Karpas-422 (cell line): ENCODE results near the gene SNX5. TPM values are rescaled to one million over a fixed set of nuclear protein-coding genes. Genes with fewer than 3 reads are reported as not detected.
"Not testable (repeated sequence)": the region's sequence is repeated elsewhere in the genome, so short reads cannot be mapped to it uniquely, and the experiment has no call there.

Experiments used
- DNase-seq: peaks from one replicate; pipeline ENCODE4 v3.0.0-alpha.2; 2015
- H2AFZ ChIP-seq: fragments of 200-600 bp; sonication (generic); 2 replicates; pipeline ENCODE4 v1.6.1; 2014; ENCODE audit warnings: antibody characterized with exemption, low read length, mixed read lengths
- H3K27ac ChIP-seq: fragments of 200-600 bp; sonication (generic); 2 replicates; pipeline ENCODE4 v1.5.1; 2014; ENCODE audit warnings: mild to moderate bottlenecking, low read length, moderate library complexity
- H3K27me3 ChIP-seq: fragments of 200-600 bp; sonication (generic); 2 replicates; pipeline ENCODE4 v1.6.1; 2014; ENCODE audit warnings: low read length, mixed read lengths
- H3K36me3 ChIP-seq: fragments of 200-600 bp; sonication (generic); 2 replicates; pipeline ENCODE4 v1.6.1; 2014; ENCODE audit warnings: low read length, mixed read lengths; ENCODE audit not compliant: insufficient read depth
- H3K4me1 ChIP-seq: fragments of 200-600 bp; sonication (generic); 2 replicates; pipeline ENCODE4 v1.6.1; 2014; ENCODE audit warnings: mild to moderate bottlenecking, low read length, mixed read lengths
- H3K4me2 ChIP-seq: fragments of 200-600 bp; sonication (generic); 2 replicates; pipeline ENCODE4 v1.6.1; 2014; ENCODE audit warnings: low read length, low read depth, mild to moderate bottlenecking; ENCODE audit not compliant: poor library complexity, severe bottlenecking
- H3K4me3 ChIP-seq: fragments of 200-600 bp; sonication (generic); 2 replicates; pipeline ENCODE4 v1.5.1; 2014; ENCODE audit warnings: mild to moderate bottlenecking, antibody characterized with exemption, low read length, mixed read lengths
- H3K79me2 ChIP-seq: fragments of 200-600 bp; sonication (generic); 2 replicates; pipeline ENCODE4 v1.6.1; 2014; ENCODE audit warnings: mild to moderate bottlenecking, low read length, mixed read lengths
- H3K9ac ChIP-seq: fragments of 200-600 bp; sonication (generic); 2 replicates; pipeline ENCODE4 v1.6.0; 2014; ENCODE audit warnings: low read length
- H3K9me2 ChIP-seq: fragments of 200-600 bp; sonication (generic), shearing (Covaris generic); replicated peaks from 2 replicates; pipeline ENCODE4 v1.6.0; 2014; ENCODE audit warnings: mild to moderate bottlenecking, low read length, moderate library complexity; ENCODE audit not compliant: insufficient read depth
- H3K9me3 ChIP-seq: fragments of 300-700, 200-600 bp; sonication (generic); 2 replicates; pipeline ENCODE4 v1.6.1; 2014; ENCODE audit warnings: low read length, mixed read lengths
- H4K20me1 ChIP-seq: fragments of 200-600 bp; sonication (generic); 2 replicates; pipeline ENCODE4 v1.6.1; 2014; ENCODE audit warnings: mild to moderate bottlenecking, antibody characterized with exemption, low read length, low read depth; ENCODE audit not compliant: insufficient read depth
- total RNA-seq: library from RNA; depleted of rRNA; stranded (reverse); fragments of >200 nt; shearing (Covaris generic); gene quantifications from 2 replicates; pipeline ENCODE4 v1.2.3, GENCODE V29; 2014; ENCODE audit warnings: low replicate concordance

SNX5 gene
- total RNA-seq, 1 experiment from 2014 or later, result 298 TPM

DNA sequence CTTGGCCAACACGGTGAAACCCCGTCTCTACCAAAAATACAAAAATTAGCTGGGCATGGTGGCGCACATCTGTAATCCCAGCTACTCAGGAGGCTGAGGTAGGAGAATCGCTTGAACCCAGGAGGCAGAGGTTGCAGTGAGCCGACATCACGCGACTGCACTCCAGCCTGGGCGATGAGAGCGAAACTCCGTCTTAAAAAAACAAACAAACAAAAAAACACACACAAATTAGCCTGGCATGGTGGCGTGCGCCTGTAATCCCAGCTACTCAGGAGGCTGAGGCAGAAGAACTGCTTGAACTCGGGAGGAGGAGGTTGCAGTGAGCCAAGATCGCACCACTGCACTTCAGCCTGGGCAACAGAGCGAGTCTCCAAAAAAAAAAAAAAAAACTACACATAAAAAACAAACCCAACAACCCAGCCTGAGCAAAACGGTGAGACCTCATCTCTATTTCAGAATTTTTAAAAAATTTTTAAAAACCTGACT is 8.2 kb downstream of the SNX5 start:
- not testable (repeated sequence) for DNase-seq, H3K4me3 ChIP-seq, H3K9me3 ChIP-seq, H2AFZ ChIP-seq, H3K27me3 ChIP-seq, H3K9me2 ChIP-seq
- Histone ChIP-seq H3K4me1 (peaks cover 100% of the 10 kb centered on the region), H3K27ac (peak overlapping the region; percentile 97), H3K4me2 (peak overlapping the region; percentile 45), H3K36me3 (peaks cover 83% of the 10 kb centered on the region), H4K20me1 (peaks cover 93% of the 10 kb centered on the region), H3K79me2 (peaks cover 99% of the 10 kb centered on the region), H3K9ac (peak overlapping the region; percentile 10; the same call in 1 of the 2 replicates)

DNA sequence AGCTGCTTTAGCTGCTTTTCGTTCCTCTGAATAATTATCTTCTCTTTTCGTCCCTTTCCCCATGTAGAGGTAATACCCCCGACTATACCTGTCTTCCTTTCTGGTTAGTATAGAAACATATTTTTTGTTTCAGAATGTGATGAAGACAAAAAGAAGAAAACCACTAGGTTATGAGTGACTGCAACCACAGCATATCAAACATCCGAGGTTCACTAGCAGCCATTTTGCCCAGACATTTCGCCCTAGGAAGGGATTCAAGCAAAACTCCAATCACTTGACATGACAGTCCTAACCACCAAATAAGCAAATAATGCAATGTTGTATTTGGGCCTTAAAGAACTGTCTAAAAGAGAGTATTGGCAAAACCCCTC is 9.4 kb downstream of the SNX5 start:
- Histone ChIP-seq H4K20me1 (peaks cover 93% of the 10 kb centered on the region), H3K4me1 (peaks cover 100% of the 10 kb centered on the region)

DNA sequence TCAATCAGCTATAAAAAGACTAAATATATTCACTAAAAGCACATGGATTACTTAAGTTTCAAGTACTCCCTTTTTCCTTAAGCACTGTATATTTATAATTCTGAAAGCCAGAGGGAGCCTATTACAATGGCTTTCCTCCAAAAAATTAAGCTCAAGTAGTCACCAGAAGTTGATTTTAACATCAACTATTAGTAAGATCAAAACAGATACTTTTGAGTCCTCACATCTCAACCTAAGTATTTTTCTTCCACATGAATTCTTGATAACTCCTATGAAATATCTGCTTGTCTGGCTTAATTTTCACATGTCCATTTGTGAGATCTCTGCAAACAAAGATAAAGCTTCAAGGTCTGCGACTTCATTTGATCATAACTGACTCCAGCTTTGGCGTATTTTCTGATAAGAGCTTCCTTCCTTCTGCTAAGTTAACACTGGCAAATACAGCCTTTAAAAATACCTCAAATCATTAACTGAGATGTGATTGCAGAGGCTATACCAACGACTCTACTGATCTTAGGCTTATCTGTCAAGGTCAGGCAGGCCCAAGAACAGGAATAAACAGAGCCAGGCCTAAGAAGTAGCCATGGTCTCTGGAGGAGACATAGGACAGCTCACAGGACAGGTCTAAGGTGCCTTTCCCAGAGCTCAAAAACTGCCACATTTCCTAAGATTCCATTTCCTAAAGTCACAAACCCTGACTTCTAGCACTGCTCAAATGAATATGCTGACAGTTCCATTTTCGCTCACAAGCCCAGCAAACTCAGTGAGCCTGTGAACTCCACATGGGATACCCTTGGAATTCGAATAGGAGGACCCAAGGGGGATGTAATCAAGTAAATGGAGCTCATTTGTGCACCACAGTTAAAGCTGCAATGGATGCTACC is 10.0 kb downstream of the SNX5 start:
- H3K4me2 ChIP-seq, result peak overlapping the region; percentile 13

More for the DNA sequence above, 9.4 kb downstream of the SNX5 start:
- no peaks in the 10 kb centered on the region for H3K27me3 ChIP-seq
- peaks cover 83% of the 10 kb centered on the region for H3K36me3 ChIP-seq
- peak overlapping the region; percentile 13 for H3K4me2 ChIP-seq
- peaks cover 99% of the 10 kb centered on the region for H3K79me2 ChIP-seq
- no peak for DNase-seq
- 0 out of 2 replicates have a peak overlapping the region, but pooled peaks have one; percentile 2 for H3K4me3 ChIP-seq
- no peak overlapping the region for H2AFZ ChIP-seq
- peak overlapping the region; percentile 97 for H3K27ac ChIP-seq
- no peaks in the 10 kb centered on the region for H3K9me3 ChIP-seq
- peak overlapping the region; percentile 14; the same call in 1 of the 2 replicates for H3K9ac ChIP-seq
- H3K9me2 ChIP-seq, result no peaks in the 10 kb centered on the region

DNA sequence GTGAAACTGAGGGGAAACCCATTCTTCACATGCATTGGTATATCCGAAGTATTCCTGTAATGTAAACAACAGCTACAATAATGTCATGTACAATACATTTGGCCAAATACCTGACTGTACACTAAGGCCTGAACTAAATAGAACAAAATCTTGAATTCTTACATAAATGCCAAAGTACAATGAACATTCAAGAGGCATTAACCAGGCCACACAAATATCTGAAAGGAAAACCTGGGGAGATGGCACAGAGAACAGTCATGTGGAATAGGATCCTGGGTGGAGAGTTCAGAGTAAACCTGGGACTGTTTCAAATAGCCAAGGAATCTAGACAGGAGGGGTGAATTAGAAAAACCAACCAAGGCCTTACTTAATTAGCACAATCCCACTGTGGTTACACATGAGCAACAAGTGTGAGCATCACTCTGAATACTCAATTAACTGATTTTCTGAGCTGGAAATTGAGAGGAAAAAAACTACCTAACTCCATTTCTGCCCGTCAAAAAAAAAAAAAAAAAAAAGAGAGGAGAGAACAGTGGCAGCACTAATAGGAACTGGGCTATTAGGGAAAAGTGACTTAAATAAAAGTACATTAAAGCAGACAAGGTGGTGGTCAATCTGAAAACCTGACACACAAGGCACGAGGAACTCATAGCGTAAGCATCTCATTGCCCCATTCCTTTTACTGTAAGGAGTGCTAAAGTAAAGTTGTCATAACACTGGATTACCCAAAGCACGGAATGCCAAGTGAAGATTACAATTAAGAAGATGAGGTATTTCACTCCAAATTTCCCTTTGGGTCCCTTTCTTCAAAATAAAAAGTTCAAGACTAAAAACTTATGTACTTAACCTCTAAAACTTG is 10.9 kb downstream of the SNX5 start:
- DNase-seq, result no peak
- Histone ChIP-seq H3K79me2 (peaks cover 99% of the 10 kb centered on the region), H3K4me2 (peak overlapping the region; percentile 13), H3K4me1 (peaks cover 100% of the 10 kb centered on the region), H3K9ac (no peak overlapping the region), H4K20me1 (peaks cover 92% of the 10 kb centered on the region), H3K27me3 (no peaks in the 10 kb centered on the region), H3K4me3 (no peak overlapping the region), H3K27ac (peak overlapping the region; percentile 97), H3K36me3 (peaks cover 85% of the 10 kb centered on the region), H3K9me3 (no peaks in the 10 kb centered on the region), H2AFZ (no peak overlapping the region), H3K9me2 (no peaks in the 10 kb centered on the region)

More for the DNA sequence above, 10.0 kb downstream of the SNX5 start:
- no peaks in the 10 kb centered on the region for H3K9me3 ChIP-seq
- no peaks in the 10 kb centered on the region for H3K27me3 ChIP-seq
- no peak overlapping the region for H2AFZ ChIP-seq
- H3K4me3 ChIP-seq, result no peak overlapping the region
- peaks cover 99% of the 10 kb centered on the region for H3K79me2 ChIP-seq
- peaks cover 93% of the 10 kb centered on the region for H4K20me1 ChIP-seq
- peak overlapping the region; percentile 97 for H3K27ac ChIP-seq
- peaks cover 83% of the 10 kb centered on the region for H3K36me3 ChIP-seq
- 0 out of 2 replicates have a peak overlapping the region, but pooled peaks have one; percentile 11 for H3K9ac ChIP-seq
- peaks cover 100% of the 10 kb centered on the region for H3K4me1 ChIP-seq
- H3K9me2 ChIP-seq, result no peaks in the 10 kb centered on the region
- no peak for DNase-seq

DNA sequence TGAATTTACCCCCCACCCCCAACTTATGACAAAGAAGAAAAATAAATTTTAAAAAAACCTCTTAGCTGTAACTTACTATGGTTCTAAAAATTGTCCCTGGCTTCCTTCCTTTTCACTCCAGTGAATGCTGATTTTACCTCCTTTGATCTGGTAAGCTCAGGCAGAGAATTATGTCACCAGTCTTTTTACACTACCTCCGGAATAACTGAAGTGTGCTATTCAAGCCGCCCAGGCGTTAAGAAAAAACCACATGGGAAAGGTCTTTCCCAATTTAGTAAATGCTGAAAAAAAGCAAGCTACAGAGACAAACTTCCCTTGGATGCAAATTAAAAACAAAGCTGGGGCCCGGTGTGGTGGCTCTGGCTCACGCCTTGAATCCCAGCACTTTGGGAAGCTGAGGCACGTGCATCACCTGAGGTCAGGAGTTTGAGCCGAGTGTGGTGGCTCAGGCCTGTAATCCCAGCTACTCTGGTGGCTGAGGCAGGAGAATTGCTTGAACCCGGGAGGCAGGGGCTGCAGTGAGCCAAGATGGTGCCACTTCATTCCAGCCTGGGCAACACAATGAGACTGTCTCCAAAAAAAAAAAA is 12.4 kb downstream of the SNX5 start:
- Histone ChIP-seq H3K4me2 (peak overlapping the region; percentile 60), H3K4me1 (peaks cover 100% of the 10 kb centered on the region), H3K9me3 (no peaks in the 10 kb centered on the region), H3K27me3 (no peaks in the 10 kb centered on the region), H3K9ac (peak overlapping the region; percentile 37), H3K27ac (peak overlapping the region; percentile 97), H4K20me1 (peaks cover 88% of the 10 kb centered on the region), H3K79me2 (peaks cover 99% of the 10 kb centered on the region), H3K36me3 (peaks cover 86% of the 10 kb centered on the region), H3K9me2 (no peaks in the 10 kb centered on the region), H2AFZ (no peak overlapping the region), H3K4me3 (peak overlapping the region; percentile 35; the same call in 1 of the 2 replicates)
- no peak for DNase-seq

DNA sequence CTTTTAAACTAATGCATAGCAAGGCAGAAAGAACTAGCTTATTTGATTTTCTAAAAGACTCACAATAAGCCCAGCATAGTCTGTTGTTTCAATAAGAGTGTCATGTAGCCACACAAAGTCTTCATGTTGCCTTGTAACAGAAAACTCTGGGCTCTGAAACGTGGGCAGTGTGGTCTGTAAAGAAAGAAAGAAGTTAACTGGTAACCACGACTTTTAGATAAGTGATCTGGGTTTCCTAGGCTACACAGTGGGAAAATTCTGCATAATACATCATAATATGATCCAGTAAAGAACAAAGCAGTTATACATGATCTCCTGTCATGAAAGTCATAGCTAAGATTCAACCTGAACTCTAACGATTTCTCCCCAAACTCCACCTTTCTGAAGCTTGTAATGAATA is 13.3 kb downstream of the SNX5 start:
- peaks cover 93% of the 10 kb centered on the region for H3K79me2 ChIP-seq
- peaks cover 86% of the 10 kb centered on the region for H4K20me1 ChIP-seq
- H3K27ac ChIP-seq, result peak overlapping the region; percentile 97
- DNase-seq, result no peak
- H3K9me3 ChIP-seq, result no peaks in the 10 kb centered on the region
- peak overlapping the region; percentile 60 for H3K4me2 ChIP-seq
- H2AFZ ChIP-seq, result no peak overlapping the region
- peaks cover 100% of the 10 kb centered on the region for H3K4me1 ChIP-seq
- H3K9ac ChIP-seq, result peak overlapping the region; percentile 37; the same call in 1 of the 2 replicates
- H3K27me3 ChIP-seq, result no peaks in the 10 kb centered on the region
- H3K4me3 ChIP-seq, result no peak overlapping the region
- H3K9me2 ChIP-seq, result no peaks in the 10 kb centered on the region
- H3K36me3 ChIP-seq, result peaks cover 88% of the 10 kb centered on the region

DNA sequence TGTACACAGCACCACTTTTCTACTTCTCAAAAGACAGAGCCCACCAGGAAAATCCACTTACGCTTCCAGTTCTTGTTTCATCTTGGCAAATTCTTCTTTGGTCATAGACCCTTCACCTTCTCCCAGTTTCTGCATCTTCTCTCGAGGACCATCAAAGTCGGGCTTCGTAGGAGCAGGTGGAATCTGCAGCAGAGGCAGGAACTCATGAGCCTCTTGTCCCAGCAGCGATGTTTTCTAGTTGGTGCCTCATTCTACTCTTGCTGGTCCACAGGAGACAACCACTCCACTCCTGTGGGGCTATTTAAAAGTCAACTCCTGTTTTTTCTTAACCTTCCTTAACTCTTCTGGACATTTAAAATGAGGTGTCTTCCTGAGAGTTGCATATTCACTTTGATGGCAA is 14.7 kb downstream of the SNX5 start:
- peaks cover 83% of the 10 kb centered on the region for H4K20me1 ChIP-seq
- no peak overlapping the region for H3K4me3 ChIP-seq
- DNase-seq, result no peak
- peaks cover 100% of the 10 kb centered on the region for H3K4me1 ChIP-seq
- no peaks in the 10 kb centered on the region for H3K27me3 ChIP-seq
- H3K9me2 ChIP-seq, result no peaks in the 10 kb centered on the region
- H3K9ac ChIP-seq, result 0 out of 2 replicates have a peak overlapping the region, but pooled peaks have one; percentile 3
- H2AFZ ChIP-seq, result no peak overlapping the region
- peaks cover 91% of the 10 kb centered on the region for H3K36me3 ChIP-seq
- H3K9me3 ChIP-seq, result no peaks in the 10 kb centered on the region
- peak overlapping the region; percentile 26 for H3K4me2 ChIP-seq
- H3K27ac ChIP-seq, result peak overlapping the region; percentile 97
- peaks cover 85% of the 10 kb centered on the region for H3K79me2 ChIP-seq
